Fibroblast of lung (primary cell): Measurements from ENCODE around the gene BTBD9.

Source experiments
- EZH2 ChIP-seq: IDR thresholded peaks from 2 replicates; pipeline ENCODE4 v1.5.1; 2012; ENCODE audit warnings: low read length, control low read depth, mild to moderate bottlenecking; ENCODE audit errors: missing control alignments
- TF ChIP-seq, protein P1 (sequence below), 2 donors: IDR thresholded peaks in 1 of 2; conservative IDR thresholded peaks in 1 of 2; 1 replicate in 1 of 2; 2 replicates in 1 of 2; pipeline ENCODE4 v1.5.1; 2011 to 2012; ENCODE audit warnings: low read length in 2 of 2, control low read depth in 1 of 2, inconsistent platforms in 1 of 2, low read depth in 1 of 2, mild to moderate bottlenecking in 1 of 2

DNA sequence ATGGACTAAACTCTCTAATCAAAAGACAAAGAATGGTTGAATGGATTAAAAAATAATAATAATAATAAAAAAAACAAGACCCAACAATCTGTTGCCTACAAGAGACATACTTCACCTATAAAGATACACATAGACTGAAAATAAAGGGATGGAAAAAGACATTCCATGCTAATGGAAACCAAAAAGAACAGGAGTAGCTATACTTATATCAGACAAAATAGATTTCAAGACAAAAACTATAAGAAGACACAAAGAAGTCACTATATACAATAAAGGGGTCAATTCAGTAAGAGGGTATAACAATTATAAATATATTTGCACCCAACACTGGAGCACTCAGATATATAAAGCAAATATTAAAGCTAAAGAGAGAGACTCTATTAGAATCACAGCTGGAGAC, 106.7 kb downstream of the BTBD9 start:
- TF ChIP-seq, protein P1, sequence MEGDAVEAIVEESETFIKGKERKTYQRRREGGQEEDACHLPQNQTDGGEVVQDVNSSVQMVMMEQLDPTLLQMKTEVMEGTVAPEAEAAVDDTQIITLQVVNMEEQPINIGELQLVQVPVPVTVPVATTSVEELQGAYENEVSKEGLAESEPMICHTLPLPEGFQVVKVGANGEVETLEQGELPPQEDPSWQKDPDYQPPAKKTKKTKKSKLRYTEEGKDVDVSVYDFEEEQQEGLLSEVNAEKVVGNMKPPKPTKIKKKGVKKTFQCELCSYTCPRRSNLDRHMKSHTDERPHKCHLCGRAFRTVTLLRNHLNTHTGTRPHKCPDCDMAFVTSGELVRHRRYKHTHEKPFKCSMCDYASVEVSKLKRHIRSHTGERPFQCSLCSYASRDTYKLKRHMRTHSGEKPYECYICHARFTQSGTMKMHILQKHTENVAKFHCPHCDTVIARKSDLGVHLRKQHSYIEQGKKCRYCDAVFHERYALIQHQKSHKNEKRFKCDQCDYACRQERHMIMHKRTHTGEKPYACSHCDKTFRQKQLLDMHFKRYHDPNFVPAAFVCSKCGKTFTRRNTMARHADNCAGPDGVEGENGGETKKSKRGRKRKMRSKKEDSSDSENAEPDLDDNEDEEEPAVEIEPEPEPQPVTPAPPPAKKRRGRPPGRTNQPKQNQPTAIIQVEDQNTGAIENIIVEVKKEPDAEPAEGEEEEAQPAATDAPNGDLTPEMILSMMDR (conservative IDR thresholded peaks at IDR 0.05 in 1 of 2, IDR thresholded peaks at IDR 0.05 in 1 of 2; ENCODE audit: low read depth in 1 of 2, low read length in 2 of 2) = no peak
- no peak for TF ChIP-seq EZH2
